KMS-11 (cell line): ENCODE results near the gene TMEM129.

Experiments
- H2AFZ ChIP-seq: fragments of 200-600 bp; sonication (generic); 2 replicates; pipeline ENCODE4 v1.6.1; 2016; ENCODE audit warnings: antibody characterized with exemption, mixed run types, low read depth
- H3K27ac ChIP-seq: fragments of 200-600 bp; sonication (generic); 2 replicates; pipeline ENCODE4 v1.6.1; 2016; ENCODE audit warnings: mild to moderate bottlenecking, mixed run types
- H3K27me3 ChIP-seq: fragments of 200-600 bp; sonication (generic); 2 replicates; pipeline ENCODE4 v1.6.1; 2017; ENCODE audit warnings: mild to moderate bottlenecking, low read depth, mixed run types, moderate library complexity; ENCODE audit not compliant: insufficient read depth
- H3K36me3 ChIP-seq: fragments of 200-600 bp; sonication (generic); 2 replicates; pipeline ENCODE4 v1.6.1; 2017; ENCODE audit warnings: mild to moderate bottlenecking, mixed run types; ENCODE audit not compliant: insufficient read depth
- H3K4me1 ChIP-seq: fragments of 200-600 bp; sonication (generic); 2 replicates; pipeline ENCODE4 v1.6.1; 2016; ENCODE audit warnings: mild to moderate bottlenecking, low read depth, mixed run types; ENCODE audit not compliant: poor library complexity, severe bottlenecking
- H3K4me2 ChIP-seq: fragments of 200-600 bp; sonication (generic); 2 replicates; pipeline ENCODE4 v1.7.0; 2016; ENCODE audit warnings: mild to moderate bottlenecking, mixed run types
- H3K4me3 ChIP-seq: fragments of 200-600 bp; sonication (generic); IDR thresholded peaks from 2 replicates; pipeline ENCODE4 v1.6.1; 2017; ENCODE audit warnings: low read depth, low read length, mixed read lengths; ENCODE audit not compliant: insufficient read depth
- H3K79me2 ChIP-seq: fragments of 200-600 bp; sonication (generic); 2 replicates; pipeline ENCODE4 v1.6.1; 2016; ENCODE audit warnings: low read depth, mixed run types; ENCODE audit not compliant: insufficient read depth
- H3K9ac ChIP-seq: fragments of 200-600 bp; sonication (generic); 2 replicates; pipeline ENCODE4 v1.6.1; 2016; ENCODE audit warnings: mild to moderate bottlenecking, mixed run types
- H4K20me1 ChIP-seq: fragments of 200-600 bp; sonication (generic); 2 replicates; pipeline ENCODE4 v1.6.1; 2016; ENCODE audit warnings: mild to moderate bottlenecking, mixed run types; ENCODE audit not compliant: insufficient read depth
- TF ChIP-seq, protein P1 (sequence below): fragments of 200-600 bp; sonication (generic); conservative IDR thresholded peaks from 2 replicates; pipeline ENCODE4 v1.6.1; 2017; ENCODE audit warnings: low read depth, mild to moderate bottlenecking, antibody characterized with exemption, low read length, moderate library complexity, mixed read lengths

The TMEM129 gene

DNA sequence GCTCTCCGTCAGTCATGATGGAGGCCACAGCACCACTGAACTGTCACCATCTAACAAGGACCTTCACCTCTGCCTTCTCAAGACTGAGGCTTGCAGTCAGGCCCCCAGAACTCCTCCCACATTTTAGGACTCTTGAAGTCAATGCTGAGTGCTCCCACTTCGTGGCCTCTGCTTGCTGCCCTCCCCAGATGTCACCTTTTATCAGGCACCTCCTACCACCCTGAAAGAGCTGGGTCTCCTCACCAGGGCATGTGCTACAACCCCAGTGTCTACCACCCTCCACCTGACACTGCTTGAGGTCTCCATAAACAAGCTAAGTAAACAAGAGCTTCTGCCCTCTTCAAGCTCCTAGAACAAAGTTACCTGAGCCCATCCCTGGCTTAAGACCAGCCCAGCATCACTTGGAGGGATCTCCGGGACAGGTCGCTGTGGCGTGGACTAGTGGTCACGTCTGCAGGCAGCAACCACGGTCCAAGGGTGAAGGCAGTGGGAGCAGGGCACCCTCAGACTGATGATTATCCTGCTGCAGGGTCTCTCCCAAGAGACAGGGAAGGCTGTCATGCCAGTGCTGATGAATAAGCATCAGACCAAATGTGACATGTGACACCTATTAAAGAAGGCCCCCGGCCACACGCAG lies 29.3 kb downstream of the TMEM129 start:
- Histone ChIP-seq H3K4me2 (no peak overlapping the region), H4K20me1 (no peaks in the 10 kb centered on the region), H2AFZ (no peak overlapping the region), H3K79me2 (no peaks in the 10 kb centered on the region), H3K4me1 (no peaks in the 10 kb centered on the region), H3K27me3 (no peaks in the 10 kb centered on the region), H3K36me3 (peaks cover 3% of the 10 kb centered on the region), H3K4me3 (no peak overlapping the region), H3K27ac (no peak overlapping the region), H3K9ac (no peak overlapping the region)
- TF ChIP-seq, protein P1, sequence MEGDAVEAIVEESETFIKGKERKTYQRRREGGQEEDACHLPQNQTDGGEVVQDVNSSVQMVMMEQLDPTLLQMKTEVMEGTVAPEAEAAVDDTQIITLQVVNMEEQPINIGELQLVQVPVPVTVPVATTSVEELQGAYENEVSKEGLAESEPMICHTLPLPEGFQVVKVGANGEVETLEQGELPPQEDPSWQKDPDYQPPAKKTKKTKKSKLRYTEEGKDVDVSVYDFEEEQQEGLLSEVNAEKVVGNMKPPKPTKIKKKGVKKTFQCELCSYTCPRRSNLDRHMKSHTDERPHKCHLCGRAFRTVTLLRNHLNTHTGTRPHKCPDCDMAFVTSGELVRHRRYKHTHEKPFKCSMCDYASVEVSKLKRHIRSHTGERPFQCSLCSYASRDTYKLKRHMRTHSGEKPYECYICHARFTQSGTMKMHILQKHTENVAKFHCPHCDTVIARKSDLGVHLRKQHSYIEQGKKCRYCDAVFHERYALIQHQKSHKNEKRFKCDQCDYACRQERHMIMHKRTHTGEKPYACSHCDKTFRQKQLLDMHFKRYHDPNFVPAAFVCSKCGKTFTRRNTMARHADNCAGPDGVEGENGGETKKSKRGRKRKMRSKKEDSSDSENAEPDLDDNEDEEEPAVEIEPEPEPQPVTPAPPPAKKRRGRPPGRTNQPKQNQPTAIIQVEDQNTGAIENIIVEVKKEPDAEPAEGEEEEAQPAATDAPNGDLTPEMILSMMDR = no peak

DNA sequence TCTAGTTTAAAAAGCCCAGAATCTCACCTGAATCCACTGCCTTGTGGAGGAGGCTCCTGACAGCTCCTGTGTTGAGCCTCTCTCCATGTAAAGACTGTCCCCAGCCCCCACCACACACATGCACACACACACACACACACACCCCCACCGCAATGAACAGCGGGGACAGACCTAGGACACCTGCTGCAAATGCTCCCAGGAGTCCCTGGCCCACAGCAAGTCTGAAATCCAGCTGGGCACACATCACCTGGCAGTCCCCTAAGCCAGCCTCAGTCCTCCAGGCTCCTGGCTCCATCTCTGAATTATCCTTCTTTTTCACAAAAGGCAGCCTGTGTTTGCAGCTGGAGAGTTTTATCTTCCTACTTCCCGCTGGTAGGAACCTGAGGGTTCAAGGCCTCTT lies 30.4 kb downstream of the TMEM129 start:
- Histone ChIP-seq H3K9ac (no peak overlapping the region), H3K4me1 (no peaks in the 10 kb centered on the region), H3K79me2 (no peaks in the 10 kb centered on the region), H3K4me2 (no peak overlapping the region), H3K4me3 (no peak overlapping the region), H3K27me3 (no peaks in the 10 kb centered on the region), H2AFZ (no peak overlapping the region), H3K36me3 (peaks cover 3% of the 10 kb centered on the region), H3K27ac (no peak overlapping the region), H4K20me1 (no peaks in the 10 kb centered on the region)
- TF ChIP-seq, protein P1 = no peak

DNA sequence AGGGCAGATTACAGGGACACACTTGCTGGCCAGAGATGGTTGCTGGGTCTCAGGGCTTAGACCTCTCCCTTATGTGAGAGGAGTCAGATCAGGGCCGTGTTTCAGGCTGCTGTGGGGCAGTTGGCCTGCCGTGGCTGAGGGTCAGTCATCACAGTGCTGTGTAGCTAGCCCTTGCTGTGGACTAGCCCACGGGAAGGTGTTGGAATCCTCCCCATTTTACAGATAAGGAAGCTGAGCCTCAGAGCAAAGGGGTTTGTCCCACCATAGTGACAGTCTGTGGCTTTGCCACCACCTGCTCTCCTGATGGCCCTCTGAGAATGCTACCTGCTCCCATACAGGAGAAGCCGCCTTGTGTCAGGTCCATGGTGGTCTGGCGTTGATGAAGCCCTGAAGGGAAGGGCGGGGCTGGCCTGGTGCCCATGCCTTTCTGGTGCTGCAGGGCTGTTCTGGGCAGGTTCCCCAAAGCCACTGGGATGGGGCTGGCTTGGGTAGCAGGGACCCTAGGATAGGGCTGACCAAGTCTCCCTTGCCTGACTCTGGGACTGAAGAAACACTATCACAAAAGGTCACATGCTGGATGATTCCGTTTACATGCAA lies 34.6 kb downstream of the TMEM129 start:
- no peaks in the 10 kb centered on the region for H3K27me3 ChIP-seq
- no peaks in the 10 kb centered on the region for H3K4me1 ChIP-seq
- H4K20me1 ChIP-seq = no peaks in the 10 kb centered on the region
- H3K4me3 ChIP-seq = no peak overlapping the region
- H3K9ac ChIP-seq = no peak overlapping the region
- no peak overlapping the region for H3K27ac ChIP-seq
- TF ChIP-seq, protein P1 = no peak
- no peaks in the 10 kb centered on the region for H3K79me2 ChIP-seq
- no peaks in the 10 kb centered on the region for H3K36me3 ChIP-seq
- H3K4me2 ChIP-seq = no peak overlapping the region
- no peak overlapping the region for H2AFZ ChIP-seq

DNA sequence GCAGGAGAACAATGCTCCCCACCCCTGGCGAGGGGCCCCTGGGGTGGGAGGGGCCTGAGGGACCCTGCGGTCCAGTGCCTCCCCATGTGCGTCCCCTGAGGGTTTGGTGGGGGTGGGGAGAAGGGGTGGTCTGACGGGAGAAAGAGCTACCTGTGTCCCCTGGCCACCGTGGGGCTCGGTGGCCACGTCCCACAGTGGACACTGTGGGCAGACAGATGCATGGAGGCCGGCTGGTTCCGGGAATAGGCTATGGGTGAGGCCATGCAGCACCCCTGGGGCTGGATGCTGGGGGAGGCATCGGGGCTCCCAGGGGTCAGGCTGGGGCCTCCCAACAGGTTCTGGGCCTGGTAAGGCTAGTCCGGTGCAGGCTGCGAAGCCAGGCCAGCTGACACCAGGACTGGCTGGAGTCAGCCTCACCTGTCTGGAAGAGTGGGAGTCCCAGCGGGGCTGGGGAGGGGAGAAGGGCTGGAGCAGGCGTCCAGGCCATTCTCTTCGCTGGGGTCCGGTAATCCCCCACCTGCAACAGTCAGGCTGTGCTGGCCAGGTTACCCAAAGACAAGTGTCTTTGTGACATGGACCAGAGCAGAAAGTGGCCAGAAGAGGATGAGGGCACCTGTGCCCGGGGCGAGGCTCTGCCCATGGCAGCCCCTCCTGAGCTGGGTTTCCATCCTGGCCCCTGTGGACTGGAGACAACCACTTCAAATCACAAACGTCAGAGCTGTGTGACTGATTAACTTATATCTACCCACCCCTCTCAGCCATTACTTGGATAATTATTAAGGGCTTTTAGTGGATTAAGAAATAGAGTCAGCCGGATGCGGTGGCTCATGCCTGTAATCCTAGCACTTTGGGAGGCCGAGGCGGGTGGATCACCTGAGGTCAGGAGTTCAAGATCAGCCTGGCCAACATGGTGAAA lies 35.6 kb downstream of the TMEM129 start:
- Histone ChIP-seq H3K79me2 (no peaks in the 10 kb centered on the region), H3K4me2 (no peak overlapping the region), H3K4me1 (no peaks in the 10 kb centered on the region), H2AFZ (no peak overlapping the region), H4K20me1 (no peaks in the 10 kb centered on the region), H3K9ac (no peak overlapping the region), H3K27me3 (no peaks in the 10 kb centered on the region), H3K4me3 (no peak overlapping the region), H3K27ac (no peak overlapping the region), H3K36me3 (no peaks in the 10 kb centered on the region)
- TF ChIP-seq, protein P1 = no peak
